NCI-H2029 (cell line): Measurements from ENCODE around the gene LSP1.
"Not testable (repeated sequence)": the region's sequence is repeated elsewhere in the genome, so short reads cannot be mapped to it uniquely, and the experiment has no call there.

Experiments used
- DNase-seq: peaks from one replicate; lab custom pipeline; 2025; lab: John Stamatoyannopoulos, UW

The LSP1 gene

DNA sequence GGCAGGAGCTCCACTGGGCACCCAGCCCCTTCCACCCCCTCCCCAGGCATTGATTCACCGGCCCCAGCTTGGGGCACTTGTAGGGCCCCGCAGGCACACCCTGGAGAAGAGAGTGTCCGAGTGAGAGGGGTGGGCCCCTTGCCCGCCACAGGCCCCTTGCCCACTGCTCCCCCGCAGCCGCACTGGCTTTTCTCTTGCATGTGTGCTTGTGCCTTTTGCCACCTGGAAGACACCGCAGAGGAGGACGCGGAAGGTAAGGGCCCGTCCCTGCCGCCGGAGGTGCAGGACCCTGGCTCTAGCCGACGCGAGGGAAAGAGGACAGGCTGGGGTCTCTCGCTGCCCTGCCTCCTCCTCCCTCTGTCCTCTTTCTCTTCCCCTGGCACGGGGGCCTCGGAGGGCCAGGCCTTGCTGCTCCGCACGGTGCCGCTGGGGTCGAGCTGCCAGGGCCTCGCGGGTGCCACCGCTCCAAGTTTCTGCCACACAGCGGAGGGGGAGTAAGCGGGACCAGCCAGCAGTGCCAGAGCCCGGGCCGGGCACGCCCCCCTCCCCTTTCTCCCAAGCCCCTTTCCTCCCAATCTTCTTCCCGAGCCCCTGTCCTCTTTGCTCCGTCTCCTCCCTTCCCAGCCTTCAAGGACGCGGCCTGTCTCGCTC is 76.1 kb downstream of the LSP1 start:
- no peak for DNase-seq

DNA sequence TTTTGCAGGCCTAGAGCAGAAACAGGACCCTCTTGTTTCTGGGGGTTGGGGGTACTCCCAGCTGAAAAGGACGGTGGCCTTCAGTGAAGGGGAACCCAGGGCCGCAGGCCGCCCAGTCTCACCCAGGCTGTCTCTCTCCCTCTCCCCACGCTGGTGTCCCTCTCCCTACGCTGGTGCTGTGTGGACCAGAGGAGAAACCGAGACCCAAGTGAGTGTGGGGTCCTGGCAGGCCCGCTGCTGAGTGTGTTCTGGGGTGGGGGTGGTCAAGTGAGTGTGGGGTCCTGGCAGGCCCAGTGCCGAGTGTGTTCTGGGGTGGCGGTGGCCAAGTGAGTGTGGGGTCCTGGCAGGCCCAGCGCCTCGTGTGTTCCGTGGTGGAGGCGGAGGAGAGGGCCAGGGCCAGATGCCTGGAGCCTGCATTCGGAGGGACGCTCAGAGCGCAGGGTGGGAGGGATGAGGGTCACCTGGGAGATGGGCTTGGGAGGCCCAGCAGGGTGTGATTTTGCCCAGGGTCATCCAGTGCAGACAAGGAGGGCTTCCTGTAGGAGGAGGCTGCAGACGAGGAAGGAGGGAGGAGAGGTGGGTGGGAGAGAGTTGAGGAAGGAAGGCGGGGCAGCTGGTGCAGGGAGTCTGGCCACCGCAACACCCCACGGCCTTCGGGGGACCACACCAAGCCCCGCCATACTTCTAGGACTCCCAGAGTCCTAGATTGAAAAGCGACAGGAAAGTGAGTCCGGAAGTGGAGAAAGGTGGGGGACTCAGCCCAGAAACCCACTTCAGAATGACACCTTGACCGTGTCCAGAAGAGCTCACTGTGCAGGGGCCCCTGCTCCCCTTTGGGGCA is 77.0 kb downstream of the LSP1 start:
- no peak for DNase-seq

DNA sequence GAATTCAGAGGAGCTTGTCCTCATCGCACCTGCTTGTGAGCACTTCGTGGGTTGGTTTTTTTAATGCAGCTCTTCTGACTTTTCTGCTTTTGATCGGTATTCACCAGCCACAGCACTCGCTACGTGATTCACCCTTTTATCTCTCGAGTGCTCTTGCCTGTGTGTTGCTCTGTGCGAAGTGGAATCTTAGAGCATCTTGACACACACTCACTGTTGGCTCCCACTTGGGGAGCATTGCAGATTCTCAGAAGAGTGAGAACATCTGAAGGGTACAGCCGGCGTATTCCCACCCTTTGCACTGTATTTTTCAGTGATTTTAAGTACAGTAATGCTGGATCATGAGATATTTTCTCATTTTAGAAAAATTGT is 77.6 kb downstream of the LSP1 start:
- no peak for DNase-seq

DNA sequence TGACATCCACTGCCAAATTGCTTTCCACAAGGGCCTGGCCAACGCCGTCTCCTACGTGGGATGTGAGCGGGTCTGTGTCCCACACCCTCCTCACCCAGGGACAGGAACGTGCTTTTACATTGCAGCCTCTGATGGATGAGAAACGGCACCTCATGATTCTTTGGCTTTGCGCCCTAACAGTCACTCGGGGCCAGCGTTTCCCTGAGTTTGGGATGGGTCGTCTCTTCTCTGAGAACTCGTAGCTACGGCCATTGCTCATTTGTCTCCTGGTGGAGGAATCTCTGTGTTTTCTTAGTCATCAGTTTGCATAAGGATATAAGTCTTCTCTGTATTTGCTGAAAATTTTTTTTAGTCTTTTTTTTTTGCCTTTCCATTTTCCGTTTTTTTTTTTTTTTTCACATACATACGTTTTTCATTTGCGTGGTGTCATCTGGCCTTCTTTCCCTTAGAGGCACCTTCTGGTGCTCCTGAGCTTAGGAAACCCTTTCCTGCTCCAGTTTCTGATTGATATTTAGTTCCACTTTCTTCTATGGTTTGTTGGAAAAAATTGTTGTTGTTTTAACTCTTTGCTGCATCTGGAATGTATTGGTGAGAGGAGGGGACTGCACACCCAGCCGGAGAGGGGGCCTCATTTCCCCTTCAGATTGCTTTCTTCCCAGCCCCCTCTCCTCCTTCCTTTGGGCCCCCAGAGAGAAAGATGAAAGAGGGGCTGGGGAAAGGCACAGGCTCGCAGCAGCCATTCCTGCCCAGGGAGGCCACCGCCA is 78.6 kb downstream of the LSP1 start:
- no peak for DNase-seq

DNA sequence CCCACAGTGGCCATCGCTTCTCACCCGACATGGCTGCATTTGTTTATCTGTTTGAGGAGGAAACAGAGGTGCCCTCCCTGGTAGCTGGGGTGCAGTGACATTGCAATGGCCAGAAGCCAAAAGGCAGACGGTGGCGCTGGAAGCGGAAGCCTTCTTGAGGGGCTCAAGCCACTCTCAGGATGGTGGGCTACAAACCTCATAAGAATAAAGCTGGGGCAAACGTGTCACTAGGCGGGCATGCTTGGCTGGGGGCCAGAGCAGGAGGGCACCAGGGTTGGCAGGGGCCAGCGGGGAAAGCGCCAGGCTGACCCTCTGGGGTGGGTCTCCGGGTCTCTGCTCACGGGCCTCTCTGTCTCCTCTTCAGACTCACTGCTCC is 79.2 kb downstream of the LSP1 start:
- no peak for DNase-seq

DNA sequence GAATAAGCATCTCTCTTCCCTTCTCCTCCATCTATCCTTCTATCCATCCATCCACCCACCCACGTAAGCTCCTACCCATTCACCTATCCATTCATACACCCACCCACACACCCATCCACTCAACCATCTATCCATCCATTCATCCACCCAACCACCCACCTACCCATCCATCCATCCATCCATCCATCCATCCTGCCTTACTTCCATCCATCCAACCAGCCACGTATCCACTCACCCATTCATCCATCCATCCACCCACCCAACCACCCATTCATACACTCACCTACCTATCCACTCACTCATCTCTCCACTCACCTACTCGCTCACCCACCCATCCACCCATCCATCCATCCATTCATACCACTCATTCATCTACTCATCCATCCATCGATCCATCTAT is 79.8 kb downstream of the LSP1 start:
- DNase-seq: no peak

DNA sequence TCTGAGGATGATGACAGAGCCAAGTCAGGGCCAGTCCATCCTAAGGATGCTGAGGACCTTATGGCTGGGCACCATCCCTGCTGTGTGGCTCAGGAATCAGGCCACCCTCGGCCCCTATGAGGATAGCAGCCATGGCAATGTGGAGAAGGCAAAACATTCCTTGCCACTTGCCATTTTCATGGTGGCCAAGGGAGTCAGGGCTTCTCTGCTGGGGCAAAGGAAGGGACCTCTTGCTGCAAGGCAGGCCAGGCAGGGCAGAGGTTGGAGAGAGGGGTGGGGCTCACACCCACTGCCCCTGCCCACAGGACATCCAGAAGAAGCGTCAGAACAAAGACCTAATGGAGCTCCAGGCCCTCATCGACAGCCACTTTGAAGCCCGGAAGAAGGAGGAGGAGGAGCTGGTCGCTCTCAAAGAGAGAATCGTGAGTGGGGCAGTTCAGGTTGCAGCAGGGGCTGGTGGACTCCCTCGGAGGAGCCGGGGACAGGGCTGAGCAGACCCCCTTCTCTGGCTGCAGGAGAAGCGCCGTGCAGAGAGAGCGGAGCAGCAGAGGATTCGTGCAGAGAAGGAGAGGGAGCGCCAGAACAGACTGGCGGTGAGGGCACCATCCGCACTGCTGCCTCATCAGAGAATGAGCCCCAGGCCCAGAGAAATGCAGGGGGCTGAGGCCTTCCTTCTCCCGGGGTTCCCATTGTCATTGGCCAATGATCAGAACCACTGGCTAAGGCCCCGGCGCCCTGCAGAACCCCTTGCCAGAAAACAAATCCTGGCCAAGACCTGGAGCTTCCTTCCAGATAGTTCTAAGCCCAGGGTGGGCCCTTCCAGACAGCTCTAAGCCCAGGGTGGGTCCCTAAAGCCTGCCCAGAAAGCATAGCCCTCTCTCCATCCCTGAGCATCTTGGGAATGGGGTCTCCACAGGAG is 80.8 kb downstream of the LSP1 start:
- no peak for DNase-seq

DNA sequence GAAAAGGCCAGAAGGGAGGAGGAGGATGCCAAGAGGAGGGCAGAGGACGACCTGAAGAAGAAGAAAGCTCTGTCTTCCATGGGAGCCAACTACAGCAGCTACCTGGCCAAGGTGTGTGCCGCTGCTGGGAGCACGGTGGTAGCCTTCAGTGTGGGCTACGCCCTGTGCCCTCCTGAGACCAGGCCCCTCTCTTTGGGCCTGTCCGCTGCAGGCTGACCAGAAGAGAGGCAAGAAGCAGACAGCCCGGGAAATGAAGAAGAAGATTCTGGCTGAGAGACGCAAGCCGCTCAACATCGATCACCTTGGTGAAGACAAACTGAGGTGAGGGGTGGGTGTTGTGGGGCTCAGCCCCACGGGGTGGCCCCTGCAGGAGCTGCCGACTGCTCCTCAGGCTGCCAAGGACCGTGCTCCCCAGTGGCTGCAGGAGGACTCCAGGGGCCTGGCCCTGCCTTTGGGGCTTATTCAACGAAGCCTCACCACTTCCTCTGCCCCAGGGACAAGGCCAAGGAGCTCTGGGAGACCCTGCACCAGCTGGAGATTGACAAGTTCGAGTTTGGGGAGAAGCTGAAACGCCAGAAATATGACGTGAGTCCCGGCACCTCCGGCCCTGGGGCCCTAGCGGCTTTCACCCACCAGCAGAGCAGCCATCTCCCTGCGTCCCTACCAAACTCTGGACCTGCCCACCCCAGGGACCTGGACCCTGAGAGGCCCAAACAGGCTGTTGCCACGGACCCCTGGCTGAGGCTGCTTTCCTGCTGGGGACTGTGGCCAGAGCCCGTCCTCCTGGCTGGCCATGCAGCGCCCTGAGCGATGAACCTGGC is 81.7 kb downstream of the LSP1 start:
- no peak for DNase-seq

DNA sequence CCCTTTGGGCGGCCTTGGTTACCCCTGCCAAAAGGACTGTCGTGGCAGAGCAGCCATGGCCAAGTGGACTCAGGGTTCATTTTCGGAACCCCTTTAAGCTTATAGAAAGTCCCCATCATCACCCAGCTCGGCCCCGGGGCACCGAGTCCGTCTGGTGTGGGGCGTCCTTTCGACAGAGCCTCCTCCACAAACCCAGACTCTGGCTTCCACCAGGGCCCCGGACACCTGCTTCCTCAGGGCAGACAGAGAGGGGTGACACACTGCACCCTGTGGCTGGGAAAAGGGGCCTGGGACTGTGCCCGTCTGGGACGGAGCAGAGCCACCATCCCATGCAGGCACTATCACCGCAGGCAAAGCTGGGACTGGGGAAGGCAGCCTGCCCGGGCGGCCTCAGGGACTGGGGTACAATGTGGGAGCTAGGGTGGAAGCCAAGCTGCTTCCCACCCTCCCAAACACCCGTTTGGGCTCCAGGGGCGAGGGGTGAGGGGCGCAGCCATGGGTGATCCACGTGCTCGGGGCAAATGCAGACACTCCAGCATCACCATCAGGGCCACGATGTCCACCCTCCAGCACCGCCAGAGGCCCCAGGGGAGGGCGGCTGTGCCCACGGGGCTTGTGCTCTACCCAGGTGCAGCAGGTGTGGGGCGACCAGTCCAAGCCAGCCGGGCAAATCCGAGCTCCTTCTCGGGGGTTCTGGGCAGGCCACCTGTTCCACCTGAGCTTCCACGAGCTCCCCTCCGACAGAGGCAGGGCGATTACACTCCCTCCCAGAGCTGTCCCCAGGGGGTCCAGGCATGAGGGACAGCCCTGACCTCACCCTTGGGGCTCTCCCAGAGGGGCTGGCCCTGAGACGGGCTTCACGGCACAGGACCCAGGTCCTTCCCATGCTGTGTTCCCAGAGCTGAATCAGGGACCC is 82.5 kb downstream of the LSP1 start:
- DNase-seq: no peak

DNA sequence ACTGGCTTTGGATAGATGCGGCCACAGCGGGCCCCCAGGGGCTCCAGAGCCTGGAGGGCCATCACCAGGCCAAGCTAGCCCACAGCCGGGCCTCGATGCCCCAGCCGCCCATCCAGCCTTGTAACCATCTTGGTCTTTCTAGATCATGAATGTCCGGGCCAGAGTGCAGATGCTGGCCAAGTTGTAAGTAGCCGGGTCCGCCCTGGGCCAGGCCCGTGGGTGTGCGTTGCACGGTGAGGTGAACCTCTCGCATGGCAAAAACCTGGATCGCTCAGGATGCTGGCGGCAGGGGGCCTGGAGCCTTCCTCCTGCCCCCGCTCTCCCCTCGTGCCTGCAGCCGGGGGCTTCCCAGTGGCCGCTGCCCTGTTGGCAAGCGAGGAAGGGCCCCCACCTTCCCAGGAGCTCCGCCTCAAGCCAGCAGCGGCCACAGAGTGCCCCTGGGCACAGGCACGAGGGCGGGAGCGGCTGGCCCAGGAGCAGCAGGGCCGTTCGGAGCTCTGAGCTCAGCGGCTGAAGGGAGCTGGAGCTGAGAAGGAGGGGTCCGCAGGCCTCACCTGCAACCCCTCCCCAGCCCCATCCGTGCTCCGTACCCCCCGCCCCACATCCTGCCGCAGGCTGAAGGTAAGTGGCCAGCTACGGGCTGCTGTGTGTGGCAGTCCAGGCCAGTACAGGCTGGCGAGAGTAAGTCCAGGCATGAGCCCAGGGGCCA is 83.3 kb downstream of the LSP1 start:
- DNase-seq: no peak

DNA sequence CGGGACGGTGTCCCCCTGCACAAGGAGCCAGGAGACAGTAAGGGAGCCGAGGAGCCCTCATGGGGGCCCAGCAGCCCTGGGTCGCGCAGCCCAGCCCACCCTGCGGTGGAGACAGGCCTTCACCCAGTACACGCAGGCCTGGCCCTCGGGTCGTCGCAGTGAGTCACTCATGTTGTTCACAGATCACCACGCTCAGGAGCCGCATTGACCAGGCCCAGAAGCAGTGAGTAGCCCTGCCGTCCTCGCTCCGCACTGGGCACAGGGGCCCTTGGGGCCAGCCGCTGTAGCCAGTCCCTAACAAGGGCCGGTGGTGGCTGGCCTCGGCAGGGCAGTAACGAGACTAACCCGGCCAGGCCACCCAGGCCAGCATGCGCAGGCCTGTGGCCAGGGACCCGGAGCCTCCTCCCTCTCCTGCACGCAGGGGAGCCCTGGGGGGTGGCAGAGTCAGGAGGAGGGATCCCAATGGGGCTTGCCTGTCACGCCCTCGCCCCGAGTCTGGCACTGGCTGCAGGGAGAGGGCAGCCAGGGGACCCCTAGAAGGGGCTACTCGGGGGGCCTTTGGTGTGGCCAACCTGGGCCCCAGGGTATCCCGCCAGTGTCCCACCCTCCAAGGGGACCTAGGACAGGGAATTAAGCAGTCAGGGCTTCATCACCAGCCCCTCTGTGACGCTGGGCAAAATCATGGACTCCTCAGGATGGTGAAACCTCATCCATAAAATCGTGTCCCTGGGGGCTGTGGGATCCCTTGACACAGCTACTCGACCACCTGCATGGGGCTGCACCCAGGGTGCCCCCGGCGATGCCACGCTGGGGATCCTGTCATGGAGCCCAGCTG is 84.1 kb downstream of the LSP1 start:
- no peak for DNase-seq

DNA sequence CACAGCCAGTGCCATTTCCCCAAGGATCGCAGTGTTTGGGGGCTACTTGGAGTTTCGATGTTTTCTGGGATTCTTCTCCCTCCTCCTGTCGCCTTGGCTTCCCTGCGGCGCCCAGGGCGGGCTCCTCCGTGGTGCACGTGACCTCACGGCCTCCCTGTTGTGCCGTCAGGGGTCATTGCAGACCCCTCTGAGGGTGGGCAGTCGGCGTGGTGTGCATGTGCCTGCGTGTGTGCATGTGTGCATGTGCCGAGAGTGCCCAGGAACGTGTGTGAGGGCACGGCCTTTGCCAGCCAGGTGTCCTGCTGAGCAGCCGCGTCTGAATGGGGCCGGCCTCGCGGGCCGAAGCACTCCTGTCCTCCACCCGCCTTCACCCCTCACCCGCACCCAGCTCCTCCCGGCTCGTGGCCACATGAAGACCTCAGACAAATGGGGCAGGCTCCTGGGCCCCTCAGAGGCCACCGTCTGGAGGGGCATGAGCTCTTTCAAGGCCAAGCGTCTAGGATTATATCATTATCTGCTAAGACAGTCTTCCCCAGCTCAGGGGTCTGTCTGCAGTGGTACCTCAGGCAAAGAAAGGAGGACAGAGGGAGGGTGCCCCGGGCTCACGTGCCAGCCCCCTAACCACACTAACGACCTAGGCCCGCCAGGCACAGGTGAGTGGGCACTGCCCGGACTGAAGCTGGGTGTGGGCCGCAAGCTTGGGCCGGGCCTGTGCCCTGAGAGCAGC is 84.9 kb downstream of the LSP1 start:
- DNase-seq: no peak

DNA sequence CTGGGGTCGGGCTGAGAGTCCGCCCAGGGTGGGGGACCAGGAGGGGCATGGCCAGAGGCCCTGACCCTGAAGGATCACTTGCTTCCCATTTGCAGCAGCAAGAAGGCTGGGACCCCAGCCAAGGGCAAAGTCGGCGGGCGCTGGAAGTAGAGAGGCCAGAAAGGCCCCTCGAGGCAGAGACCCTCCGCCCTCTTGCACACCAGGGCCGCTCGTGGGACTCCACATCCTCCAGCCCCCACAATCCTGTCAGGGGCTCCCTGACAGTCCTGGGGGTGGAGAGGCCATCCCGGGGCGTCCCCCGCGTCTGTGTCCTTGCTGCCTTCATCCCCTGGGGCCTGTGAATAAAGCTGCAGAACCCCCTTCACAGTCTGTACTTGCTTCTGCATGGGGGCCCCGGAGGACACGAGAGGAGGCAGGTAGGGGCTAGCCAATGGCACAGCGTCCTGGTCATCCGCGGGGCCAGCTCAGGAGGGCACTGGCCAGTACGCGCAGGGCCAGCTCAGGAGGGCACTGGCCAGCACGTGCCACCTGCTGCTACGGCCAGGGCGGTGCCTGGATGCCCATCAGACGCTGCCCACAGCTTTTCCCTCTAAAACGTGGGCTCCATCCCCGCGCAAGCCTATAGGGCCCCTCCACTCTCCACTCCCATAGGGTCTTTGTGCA is 85.6 kb downstream of the LSP1 start:
- no peak for DNase-seq

DNA sequence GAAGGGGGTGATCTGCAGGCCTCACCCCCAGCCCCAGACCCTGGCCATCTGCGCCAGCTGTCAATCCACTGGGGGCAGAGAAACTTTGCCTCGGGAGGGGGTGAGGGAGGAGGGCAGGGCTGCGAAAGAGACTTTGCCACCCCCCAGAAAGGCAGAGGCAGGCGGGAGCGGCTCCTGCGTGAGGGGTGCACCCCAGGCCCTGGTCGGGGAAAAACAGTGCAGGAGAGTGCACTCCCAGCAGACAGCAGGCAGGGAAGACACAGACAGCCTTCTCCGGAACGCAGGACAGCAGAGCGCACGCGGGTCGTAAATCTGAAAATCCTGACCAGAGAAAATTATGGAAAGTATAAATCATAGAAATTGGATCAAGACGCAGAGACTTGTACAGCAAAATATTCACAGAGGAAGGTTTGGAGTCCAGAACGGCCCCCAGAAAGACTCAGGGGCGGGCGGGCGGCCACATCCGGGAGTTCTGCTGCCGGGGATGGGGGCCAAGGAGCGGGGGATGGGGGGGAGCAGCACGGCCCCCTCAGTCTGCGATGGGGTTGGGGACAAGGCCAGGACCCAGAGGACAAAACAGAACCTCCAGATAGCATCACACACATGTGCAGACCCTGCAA is 86.2 kb downstream of the LSP1 start:
- no peak for DNase-seq

DNA sequence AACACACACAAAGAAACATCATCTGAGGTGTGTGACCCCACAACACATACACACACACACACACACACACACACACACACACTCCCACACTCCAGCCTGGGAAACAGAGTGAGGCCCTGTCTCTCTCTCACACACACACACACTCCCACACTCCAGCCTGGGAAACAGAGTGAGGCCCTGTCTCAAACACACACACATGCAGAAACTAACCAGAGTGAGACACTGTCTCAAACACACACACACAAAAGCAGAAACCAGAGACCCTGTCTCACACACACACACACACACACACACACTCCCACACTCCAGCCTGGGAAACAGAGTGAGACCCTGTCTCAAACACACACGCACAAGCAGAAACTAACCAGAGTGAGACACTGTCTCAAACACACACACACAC is 86.9 kb downstream of the LSP1 start:
- not testable (repeated sequence) for DNase-seq
